SK-N-SH (cell line): ENCODE measurements around the gene PHF20. TPM values are rescaled to one million over a fixed set of nuclear protein-coding genes. Genes with fewer than 3 reads are reported as not detected.

Experiments
- CTCF ChIA-PET: fragments of 300-600, 350-600 bp; formaldehyde crosslinking; extraction: SDS; loops from one replicate; lab custom pipeline; 2021; lab: Yijun Ruan, JAX
- POLR2A ChIA-PET: fragments of 350-600 bp; sonication (Branson Sonifier 250); formaldehyde crosslinking; extraction: SDS; loops from one replicate; lab custom pipeline; 2020; ENCODE audit warnings: antibody characterized with exemption, inconsistent platforms; lab: Yijun Ruan, JAX
- DNase-seq: peaks from one replicate; pipeline ENCODE4 v3.0.0; 2012
- H2AFZ ChIP-seq: fragments of 200-600 bp; sonication (generic); 2 replicates; pipeline ENCODE4 v1.8.1; 2016; ENCODE audit warnings: antibody characterized with exemption, mild to moderate bottlenecking, low read depth
- H3F3A ChIP-seq: fragments of 200-600 bp; sonication (generic); replicated peaks from 2 replicates; pipeline ENCODE3; 2016; ENCODE audit warnings: antibody characterized with exemption, mild to moderate bottlenecking; ENCODE audit not compliant: insufficient read depth
- H3K27ac ChIP-seq, 2 experiments: fragments of 200-500 bp in 1 of 2; fragments of 200-600 bp in 1 of 2; sonication (Bioruptor generic) in 1 of 2; sonication (generic), shearing (Covaris generic) in 1 of 2; 2 replicates each; pipeline versions ENCODE4 v1.5.1 to v1.6.1; 2014 to 2016; ENCODE audit warnings: low read depth in 2 of 2, inconsistent platforms in 1 of 2, low read length in 1 of 2, mild to moderate bottlenecking in 1 of 2, mixed read lengths in 1 of 2
- H3K27me3 ChIP-seq: fragments of 200-600 bp; sonication (generic), shearing (Covaris generic); 2 replicates; pipeline ENCODE4 v1.6.1; 2016; ENCODE audit warnings: mixed run types; ENCODE audit not compliant: insufficient read depth
- H3K36me3 ChIP-seq, 2 experiments: fragments of 200-500 bp in 1 of 2; fragments of 200-600 bp in 1 of 2; sonication (Bioruptor generic) in 1 of 2; sonication (generic) in 1 of 2; replicated peaks in 1 of 2; 2 replicates each; pipeline versions ENCODE3 to v1.5.1; 2014 to 2016; ENCODE audit warnings: low read length in 1 of 2, mild to moderate bottlenecking in 1 of 2; ENCODE audit not compliant: insufficient read depth in 2 of 2, control insufficient read depth in 1 of 2
- H3K4me1 ChIP-seq, 2 experiments: fragments of 200-500 bp in 1 of 2; fragments of 200-600 bp in 1 of 2; sonication (Bioruptor generic) in 1 of 2; sonication (generic), shearing (Covaris generic) in 1 of 2; 2 replicates each; pipeline versions ENCODE4 v1.5.1 to v1.6.1; 2014 to 2016; ENCODE audit warnings: low read depth in 1 of 2, low read length in 1 of 2, mixed run types in 1 of 2; ENCODE audit not compliant: insufficient read depth in 2 of 2, control insufficient read depth in 1 of 2
- H3K4me2 ChIP-seq: fragments of 200-600 bp; sonication (generic), shearing (Covaris generic); 2 replicates; pipeline ENCODE4 v1.6.1; 2017; ENCODE audit warnings: mixed run types
- H3K4me3 ChIP-seq, 2 experiments: fragments of 200-500 bp in 1 of 2; fragments of 200-600 bp in 1 of 2; sonication (Bioruptor generic) in 1 of 2; sonication (generic), shearing (Covaris generic) in 1 of 2; 2 replicates each; pipeline versions ENCODE4 v1.5.1 to v1.8.1; 2014 to 2016; ENCODE audit warnings: low read depth in 2 of 2, inconsistent platforms in 1 of 2, low read length in 1 of 2, mild to moderate bottlenecking in 1 of 2, mixed read lengths in 1 of 2, moderate library complexity in 1 of 2
- H3K79me2 ChIP-seq: fragments of 200-600 bp; sonication (generic); 2 replicates; pipeline ENCODE4 v1.8.1; 2017; ENCODE audit warnings: mild to moderate bottlenecking; ENCODE audit not compliant: insufficient read depth
- H3K9ac ChIP-seq: fragments of 200-600 bp; sonication (generic); 2 replicates; pipeline ENCODE4 v1.6.1; 2017; ENCODE audit warnings: mixed run types
- H3K9me2 ChIP-seq: fragments of 200-600 bp; sonication (generic); 2 replicates; pipeline ENCODE4 v1.6.1; 2017; ENCODE audit warnings: mixed run types
- H3K9me3 ChIP-seq: fragments of 200-600 bp; sonication (generic); 2 replicates; pipeline ENCODE4 v1.6.1; 2017; ENCODE audit warnings: mixed run types, mild to moderate bottlenecking, moderate library complexity
- H4K20me1 ChIP-seq: fragments of 200-600 bp; sonication (generic); 2 replicates; pipeline ENCODE4 v1.6.1; 2017; ENCODE audit warnings: mild to moderate bottlenecking, mixed run types; ENCODE audit not compliant: insufficient read depth
- CTCF ChIP-seq: fragments of 200-600 bp; sonication (generic); IDR thresholded peaks from 2 replicates; pipeline ENCODE4 v1.6.1; 2017; ENCODE audit warnings: antibody characterized with exemption, mild to moderate bottlenecking, moderate library complexity
- ELF1 ChIP-seq: IDR thresholded peaks from 2 replicates; pipeline ENCODE4 v1.4.0; 2012
- EP300 ChIP-seq, 2 experiments: IDR thresholded peaks; 2 replicates each; pipeline versions ENCODE4 v1.4.0 to v1.6.1; 2012; ENCODE audit warnings: borderline replicate concordance in 1 of 2, low read depth in 1 of 2, low read length in 1 of 2
- EZH2phosphoT487 ChIP-seq: fragments of 200-600 bp; sonication (generic); IDR thresholded peaks from 2 replicates; pipeline ENCODE4 v1.6.1; 2017; ENCODE audit warnings: low read depth, mixed run types, mild to moderate bottlenecking, antibody characterized with exemption, moderate library complexity, borderline replicate concordance
- GABPA ChIP-seq: IDR thresholded peaks from 2 replicates; pipeline ENCODE4 v1.4.0; 2012; ENCODE audit warnings: low read depth, mild to moderate bottlenecking
- JUND ChIP-seq: IDR thresholded peaks from 2 replicates; pipeline ENCODE4 v1.4.0; 2012
- MXI1 ChIP-seq: IDR thresholded peaks from 2 replicates; pipeline ENCODE4 v1.6.1; 2012; ENCODE audit warnings: mild to moderate bottlenecking, low read depth, low read length, improper control_type of control experiment
- NRF1 ChIP-seq: IDR thresholded peaks from 2 replicates; pipeline ENCODE4 v1.6.1; 2012; ENCODE audit warnings: low read depth, mild to moderate bottlenecking, low read length
- POLR2AphosphoS5 ChIP-seq: IDR thresholded peaks from 2 replicates; pipeline ENCODE4 v1.6.1; 2012; ENCODE audit warnings: low read depth, low read length
- RAD21 ChIP-seq: IDR thresholded peaks from 2 replicates; pipeline ENCODE4 v1.6.1; 2012; ENCODE audit warnings: mild to moderate bottlenecking, low read length
- RCOR1 ChIP-seq: fragments of 150-350 bp; IDR thresholded peaks from 2 replicates; pipeline ENCODE4 v1.6.1; 2017; ENCODE audit warnings: antibody characterized with exemption, low read length
- RFX5 ChIP-seq: IDR thresholded peaks from 2 replicates; pipeline ENCODE4 v1.6.1; 2012; ENCODE audit warnings: mild to moderate bottlenecking, improper control_type of control experiment, low read length
- RXRA ChIP-seq: IDR thresholded peaks from 2 replicates; pipeline ENCODE4 v1.4.0; 2012; ENCODE audit warnings: low read depth, mild to moderate bottlenecking, borderline replicate concordance
- SIN3A ChIP-seq: IDR thresholded peaks from 2 replicates; pipeline ENCODE4 v1.6.1; 2012; ENCODE audit warnings: low read depth, mild to moderate bottlenecking, low read length, moderate library complexity, borderline replicate concordance
- SMC3 ChIP-seq: IDR thresholded peaks from 2 replicates; pipeline ENCODE4 v1.6.1; 2012; ENCODE audit warnings: low read depth, low read length, improper control_type of control experiment
- TCF12 ChIP-seq: IDR thresholded peaks from 2 replicates; pipeline ENCODE4 v1.4.0; 2012
- USF1 ChIP-seq: IDR thresholded peaks from 2 replicates; pipeline ENCODE4 v1.4.0; 2012; ENCODE audit warnings: low read depth, borderline replicate concordance
- ZBTB33 ChIP-seq: IDR thresholded peaks from 2 replicates; pipeline ENCODE4 v1.4.0; 2012; ENCODE audit warnings: low read depth, borderline replicate concordance
- WGBS: methylation state at CpG from one replicate; pipeline ENCODE4 v1.1.6; 2017; ENCODE audit warnings: low lambda C conversion rate; 5-methylcytosine and 5-hydroxymethylcytosine counted together
- polyA plus RNA-seq, 3 experiments: library from polyadenylated mRNA; depleted of rRNA; stranded (reverse); fragments of >200 nt; gene quantifications; 2 replicates each; pipeline ENCODE4 v1.2.3, GENCODE V29; 2012

The PHF20 gene
- polyA plus RNA-seq, 1 of the 3 experiments (the other 2 are of a cell fraction) = 23.8 TPM

- CTCF ChIA-PET = interaction anchor here (1.9 kb wide), 2 partner anchors 7 to 153 kb away, joined by 6 to 7 read pairs; no protein-coding TSS in a partner anchor
- Histone ChIP-seq H3K4me1 (peaks cover 2 to 22% of the 10 kb centered on the region in 2 experiments; a peak in 2 of 4 replicates), H3K4me2 (no peak overlapping the region; the same call in 1 of the 2 replicates), H3K9ac (no peak overlapping the region; the same call in 1 of the 2 replicates), H3K79me2 (peaks cover 100% of the 10 kb centered on the region), H3K9me2 (no peaks in the 10 kb centered on the region), H2AFZ (no peak overlapping the region), H3K4me3 (no peak overlapping the region), H3K36me3 (peaks cover 82 to 99% of the 10 kb centered on the region in 2 experiments), H3K27me3 (no peaks in the 10 kb centered on the region), H3K27ac (peak overlapping the region in 1 of 2 experiments; percentile 10; a peak in 1 of 4 replicates), H4K20me1 (peaks cover 100% of the 10 kb centered on the region), H3F3A (peaks cover 39% of the 10 kb centered on the region), H3K9me3 (no peaks in the 10 kb centered on the region)
- POLR2A ChIA-PET = interaction anchor here (0.7 kb wide), 1 partner anchor 10 kb away, joined by 3 read pairs; the partner anchor contains the start of gene RBM39
- DNase-seq = no peak
- 92% methylated on average over 24 of the region's 24 CpGs for WGBS
- TF ChIP-seq USF1 (no peak), NRF1 (no peak), ELF1 (no peak), SMC3 (no peak), JUND (no peak), GABPA (no peak), RXRA (no peak), ZBTB33 (no peak), TCF12 (no peak), POLR2AphosphoS5 (no peak), SIN3A (no peak), RFX5 (no peak), MXI1 (no peak), EP300 (IDR thresholded peaks at IDR 0.05; ENCODE audit: borderline replicate concordance in 1 of 2, low read depth in 1 of 2, low read length in 1 of 2) (no peak), EZH2phosphoT487 (no peak), RAD21 (no peak), CTCF (no peak), RCOR1 (no peak)
Observed at GRCh38 chr20:35731862-35732643, 39.8 kb upstream of the PHF20 start.
